ENCODE measurements around the gene RTCB. TPM values are rescaled to one million over a fixed set of nuclear protein-coding genes. Genes with fewer than 3 reads are reported as not detected.
"Not testable (repeated sequence)": the region's sequence is repeated elsewhere in the genome, so short reads cannot be mapped to it uniquely, and the experiment has no call there.

Gene RTCB
- total and polyA plus RNA-seq, 3 experiments from 2014 or later: 97.7 to 104 (median 103) TPM

DNA sequence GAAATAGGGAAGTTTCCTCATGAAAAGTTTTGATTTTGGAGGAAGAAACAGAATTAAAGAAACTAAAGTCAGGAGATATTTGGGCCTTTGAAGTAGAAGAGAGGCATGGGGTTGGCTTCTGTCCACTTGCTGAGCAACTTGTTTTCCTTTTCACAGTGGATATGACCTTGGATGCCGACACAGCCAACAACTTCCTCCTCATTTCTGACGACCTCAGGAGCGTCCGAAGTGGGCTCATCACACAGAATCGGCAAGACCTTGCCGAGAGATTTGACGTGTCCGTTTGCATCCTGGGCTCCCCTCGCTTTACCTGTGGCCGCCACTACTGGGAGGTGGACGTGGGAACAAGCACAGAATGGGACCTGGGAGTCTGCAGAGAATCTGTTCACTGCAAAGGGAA lies 52.0 kb downstream of the RTCB start:
- POLR2A ChIA-PET; H3K9me3 ChIP-seq (ENCODE audit: low read length); H3K27me3 ChIP-seq (ENCODE audit: insufficient read depth, low read length, poor library complexity, severe bottlenecking); H3K4me3 Mint-ChIP-seq; H3K27ac Mint-ChIP-seq; H3K36me3 Mint-ChIP-seq; H3K9me3 Mint-ChIP-seq; H3K4me3 ChIP-seq (ENCODE audit: low read length); H3K27me3 Mint-ChIP-seq; H3K4me1 ChIP-seq (ENCODE audit: insufficient read depth, low read length); H3K36me3 ChIP-seq (ENCODE audit: insufficient read depth, low read length); DNase-seq; H3K4me1 Mint-ChIP-seq; CTCF ChIA-PET; H3K27ac ChIP-seq (ENCODE audit: low read depth, low read length): not testable (repeated sequence)

GRCh38 chr22:32357567-32357966 lies 54.5 kb downstream of the RTCB start, which contains the start of gene RFPL3:
TSS of gene RFPL3 (plus strand) at chr22:32357867. CDS start at chr22:32358072, 205 bp downstream.
- H3K36me3 Mint-ChIP-seq; H3K36me3 ChIP-seq (ENCODE audit: insufficient read depth, low read length); H3K4me3 Mint-ChIP-seq; H3K9me3 Mint-ChIP-seq; H3K4me3 ChIP-seq (ENCODE audit: low read length); CTCF ChIA-PET; H3K27ac Mint-ChIP-seq; DNase-seq; H3K27me3 Mint-ChIP-seq; H3K9me3 ChIP-seq (ENCODE audit: low read length); H3K4me1 Mint-ChIP-seq; H3K27ac ChIP-seq (ENCODE audit: low read depth, low read length); POLR2A ChIA-PET; H3K4me1 ChIP-seq (ENCODE audit: insufficient read depth, low read length); H3K27me3 ChIP-seq (ENCODE audit: insufficient read depth, low read length, poor library complexity, severe bottlenecking): not testable (repeated sequence)

DNA sequence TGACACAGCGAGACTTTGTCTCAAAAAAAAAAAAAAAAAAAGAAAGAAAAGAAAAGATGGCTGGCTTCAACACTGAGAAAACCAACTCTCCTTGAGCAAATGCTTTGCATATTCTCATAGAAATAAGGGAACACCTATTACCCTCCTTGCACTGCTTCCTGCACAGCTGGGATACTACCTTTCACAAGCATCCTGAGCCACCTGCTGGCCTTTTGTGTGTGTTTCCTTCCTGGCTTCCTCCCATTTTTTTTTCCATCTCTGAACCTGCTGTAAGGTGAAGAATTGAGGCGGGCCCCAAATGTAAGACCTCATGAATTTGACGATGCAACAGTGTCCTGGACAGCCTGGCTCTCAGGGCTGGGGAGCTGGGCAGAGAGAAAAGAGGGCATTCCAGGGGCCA lies 56.3 kb downstream of the RTCB start:
- no peak overlapping the region for H3K27ac ChIP-seq (ENCODE audit: low read depth, low read length)
- Mint-ChIP-seq H3K4me3 (no peak overlapping the region), H3K27ac (no peak overlapping the region), H3K4me1 (no peaks in the 10 kb centered on the region), H3K36me3 (peaks cover 0 to 1% (median 0%) of the 10 kb centered on the region in 3 donors), H3K27me3 (peaks cover 2 to 4% of the 10 kb centered on the region in 2 donors), H3K9me3 (peaks cover 0 to 2% (median 0%) of the 10 kb centered on the region in 5 donors)
- CTCF ChIA-PET: no interaction called here
- no peak for DNase-seq
- H3K36me3 ChIP-seq (ENCODE audit: insufficient read depth, low read length): no peaks in the 10 kb centered on the region
- POLR2A ChIA-PET: no interaction called here
- H3K27me3 ChIP-seq (ENCODE audit: insufficient read depth, low read length, poor library complexity, severe bottlenecking): no peaks in the 10 kb centered on the region
- H3K4me1 ChIP-seq (ENCODE audit: insufficient read depth, low read length): no peaks in the 10 kb centered on the region
- no peaks in the 10 kb centered on the region for H3K9me3 ChIP-seq (ENCODE audit: low read length)
- H3K4me3 ChIP-seq (ENCODE audit: low read length): no peak overlapping the region

- Histone ChIP-seq H3K4me3 (ENCODE audit: low read length) (no peak overlapping the region), H3K9me3 (ENCODE audit: low read length) (no peaks in the 10 kb centered on the region), H3K27me3 (ENCODE audit: insufficient read depth, low read length, poor library complexity, severe bottlenecking) (no peaks in the 10 kb centered on the region), H3K4me1 (ENCODE audit: insufficient read depth, low read length) (no peaks in the 10 kb centered on the region), H3K36me3 (ENCODE audit: insufficient read depth, low read length) (no peaks in the 10 kb centered on the region), H3K27ac (ENCODE audit: low read depth, low read length) (no peak overlapping the region)
- H3K4me3 Mint-ChIP-seq: no peak overlapping the region
- peak overlapping the region in 1 of 8 donors; percentile 90 for H3K27ac Mint-ChIP-seq
- H3K9me3 Mint-ChIP-seq: peaks cover 0 to 2% (median 0%) of the 10 kb centered on the region in 5 donors
- ChIA-PET CTCF (interaction anchor here (0.6 kb wide), 1 partner anchor 11 kb away, joined by 3 read pairs; no protein-coding TSS in a partner anchor), POLR2A (no interaction called here)
- H3K4me1 Mint-ChIP-seq: no peaks in the 10 kb centered on the region
- H3K36me3 Mint-ChIP-seq: no peaks in the 10 kb centered on the region
- H3K27me3 Mint-ChIP-seq: peaks cover 2 to 4% of the 10 kb centered on the region in 2 donors
- DNase-seq: no peak
Measured at GRCh38 chr22:32354360-32355351, 57.4 kb downstream of the RTCB start.

- H3K27me3 Mint-ChIP-seq: peaks cover 2 to 4% of the 10 kb centered on the region in 2 donors
- H3K27me3 ChIP-seq (ENCODE audit: insufficient read depth, low read length, poor library complexity, severe bottlenecking): no peaks in the 10 kb centered on the region
- POLR2A ChIA-PET: no interaction called here
- H3K4me3 ChIP-seq (ENCODE audit: low read length): no peak overlapping the region
- peaks cover 0 to 2% (median 0%) of the 10 kb centered on the region in 5 donors for H3K9me3 Mint-ChIP-seq
- peak overlapping the region in 1 of 7 donors; percentile 44 for H3K4me3 Mint-ChIP-seq
- H3K36me3 ChIP-seq (ENCODE audit: insufficient read depth, low read length): no peaks in the 10 kb centered on the region
- CTCF ChIA-PET: no interaction called here
- H3K4me1 ChIP-seq (ENCODE audit: insufficient read depth, low read length): no peaks in the 10 kb centered on the region
- DNase-seq: no peak
- H3K9me3 ChIP-seq (ENCODE audit: low read length): no peaks in the 10 kb centered on the region
- no peaks in the 10 kb centered on the region for H3K4me1 Mint-ChIP-seq
- H3K27ac ChIP-seq (ENCODE audit: low read depth, low read length): no peak overlapping the region
- H3K27ac Mint-ChIP-seq: no peak overlapping the region
- H3K36me3 Mint-ChIP-seq: no peaks in the 10 kb centered on the region
Measured at GRCh38 chr22:32353840-32354239, 58.2 kb downstream of the RTCB start.

GRCh38 chr22:32353292-32353691 lies 58.8 kb downstream of the RTCB start:
- H3K27ac ChIP-seq (ENCODE audit: low read depth, low read length): no peak overlapping the region
- no peaks in the 10 kb centered on the region for H3K27me3 ChIP-seq (ENCODE audit: insufficient read depth, low read length, poor library complexity, severe bottlenecking)
- H3K9me3 ChIP-seq (ENCODE audit: low read length): no peaks in the 10 kb centered on the region
- H3K36me3 Mint-ChIP-seq: no peaks in the 10 kb centered on the region
- no peak overlapping the region for H3K4me3 ChIP-seq (ENCODE audit: low read length)
- ChIA-PET CTCF (no interaction called here), POLR2A (no interaction called here)
- H3K4me1 ChIP-seq (ENCODE audit: insufficient read depth, low read length): no peaks in the 10 kb centered on the region
- peaks cover 0 to 2% (median 0%) of the 10 kb centered on the region in 5 donors for H3K9me3 Mint-ChIP-seq
- no peak for DNase-seq
- no peak overlapping the region for H3K27ac Mint-ChIP-seq
- H3K4me3 Mint-ChIP-seq: no peak overlapping the region
- H3K36me3 ChIP-seq (ENCODE audit: insufficient read depth, low read length): no peaks in the 10 kb centered on the region
- H3K4me1 Mint-ChIP-seq: no peaks in the 10 kb centered on the region
- H3K27me3 Mint-ChIP-seq: peaks cover 2 to 4% of the 10 kb centered on the region in 2 donors

DNA sequence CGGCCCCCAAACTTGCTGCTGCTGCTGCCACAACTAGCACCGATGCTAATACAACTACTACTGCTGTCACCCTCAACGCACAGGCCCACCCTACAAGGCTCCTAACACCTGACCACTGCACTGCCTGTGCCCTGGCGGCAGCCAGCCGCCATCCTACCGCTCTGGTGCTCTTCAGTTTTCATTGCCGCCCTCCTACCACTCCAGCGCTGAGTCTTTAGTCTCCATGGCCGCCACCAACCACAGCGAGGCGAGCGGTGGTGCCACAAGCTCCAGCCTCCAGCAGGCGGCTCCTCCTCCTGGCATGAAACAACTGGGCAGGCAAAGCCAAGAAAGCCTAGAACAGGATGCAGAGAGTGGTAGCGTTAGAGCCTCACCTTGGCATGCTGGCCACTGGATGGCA lies 59.4 kb downstream of the RTCB start:
- Histone ChIP-seq H3K36me3 (ENCODE audit: insufficient read depth, low read length) (no peaks in the 10 kb centered on the region), H3K27ac (ENCODE audit: low read depth, low read length) (no peak overlapping the region), H3K9me3 (ENCODE audit: low read length) (no peaks in the 10 kb centered on the region), H3K4me1 (ENCODE audit: insufficient read depth, low read length) (no peaks in the 10 kb centered on the region), H3K27me3 (ENCODE audit: insufficient read depth, low read length, poor library complexity, severe bottlenecking) (no peaks in the 10 kb centered on the region), H3K4me3 (ENCODE audit: low read length) (no peak overlapping the region)
- no peak for DNase-seq
- Mint-ChIP-seq H3K27me3 (peaks cover 2 to 4% of the 10 kb centered on the region in 2 donors), H3K36me3 (no peaks in the 10 kb centered on the region), H3K27ac (no peak overlapping the region), H3K4me3 (no peak overlapping the region), H3K4me1 (no peaks in the 10 kb centered on the region), H3K9me3 (peaks cover 0 to 2% (median 0%) of the 10 kb centered on the region in 5 donors)
- CTCF ChIA-PET: no interaction called here
- POLR2A ChIA-PET: no interaction called here

DNA sequence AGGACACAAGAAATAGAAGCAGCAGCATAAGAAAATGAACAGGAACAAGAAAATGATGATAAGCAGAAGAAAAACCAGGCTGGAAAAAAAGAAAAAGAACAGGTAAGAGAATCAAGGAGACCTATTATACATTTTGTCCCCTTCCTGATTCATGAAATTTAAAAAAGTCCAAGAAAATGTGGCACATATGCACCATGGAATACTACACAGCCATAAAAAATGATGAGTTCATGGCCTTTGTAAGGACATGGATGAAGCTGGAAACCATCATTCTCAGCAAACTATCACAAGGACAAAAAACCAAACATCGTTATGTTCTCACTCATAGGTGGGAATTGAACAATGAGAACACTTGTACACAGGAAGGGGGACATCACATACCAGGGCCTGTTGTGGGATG lies 60.2 kb downstream of the RTCB start:
- H3K27me3 ChIP-seq (ENCODE audit: insufficient read depth, low read length, poor library complexity, severe bottlenecking); H3K36me3 ChIP-seq (ENCODE audit: insufficient read depth, low read length); H3K4me3 Mint-ChIP-seq; H3K27ac Mint-ChIP-seq; H3K36me3 Mint-ChIP-seq; H3K9me3 Mint-ChIP-seq; H3K4me3 ChIP-seq (ENCODE audit: low read length); H3K4me1 Mint-ChIP-seq; H3K4me1 ChIP-seq (ENCODE audit: insufficient read depth, low read length); POLR2A ChIA-PET; H3K9me3 ChIP-seq (ENCODE audit: low read length); H3K27ac ChIP-seq (ENCODE audit: low read depth, low read length); H3K27me3 Mint-ChIP-seq; DNase-seq; CTCF ChIA-PET: not testable (repeated sequence)
